ENCODE measurements around the gene GINM1. TPM values are rescaled to one million over a fixed set of nuclear protein-coding genes. Genes with fewer than 3 reads are reported as not detected.

Gene GINM1
- total and polyA plus RNA-seq, 2 of the 4 experiments (the other 2 are of a cell fraction): 23.6 to 24.9 TPM

- H4K5ac ChIP-seq (ENCODE audit: low read depth, low read length): no peak overlapping the region
- no peak overlapping the region for H3K56ac ChIP-seq (ENCODE audit: extremely low read depth, insufficient read depth, low read length)
- H3K18ac ChIP-seq (ENCODE audit: low read depth, low read length): no peak overlapping the region
- ATAC-seq (ENCODE audit: low read depth) (no peak), DNase-seq (no peak)
- ChIA-PET CTCF (no interaction called here), POLR2A (ENCODE audit: unreplicated experiment) (no interaction called here)
- H3K9me1 ChIP-seq (ENCODE audit: insufficient read depth, low read length): peaks cover 3% of the 10 kb centered on the region
- no peak overlapping the region for H4K91ac ChIP-seq (ENCODE audit: insufficient read depth, low read depth, low read length)
- H2AK5ac ChIP-seq (ENCODE audit: low read depth, low read length): no peak overlapping the region
- in situ Hi-C loops (cut with MboI; ENCODE audit: low sequenced_read_pairs): no loop called here
- no peak overlapping the region for H2BK20ac ChIP-seq (ENCODE audit: low read depth, low read length)
- intact Hi-C loops (cut with micrococcal nuclease): no loop called here
- TSS peak; percentile 45 for BruUV-seq (replicated peaks)
- peaks cover 3% of the 10 kb centered on the region for H3K4me1 ChIP-seq (ENCODE audit: control insufficient read depth, insufficient read depth, low read length)
- no peak overlapping the region for H3K27ac ChIP-seq (ENCODE audit: insufficient read depth, low read length)
- no peak overlapping the region for H2BK5ac ChIP-seq (ENCODE audit: low read depth, low read length, poor library complexity, severe bottlenecking)
- WGBS, 2 experiments (ENCODE audit: extremely low coverage in 2 of 2, insufficient read length in 1 of 2): 90% methylated on average over 2 of the region's 7 CpGs; no CpG with 5 or more reads in 1 of the 2 experiments
- H3K27me3 ChIP-seq (ENCODE audit: control insufficient read depth, insufficient read depth, low read length): no peaks in the 10 kb centered on the region
- peaks cover 9% of the 10 kb centered on the region; the same call in 1 of the 2 replicates for H4K20me1 ChIP-seq (ENCODE audit: insufficient read depth, low read length)
- H3K14ac ChIP-seq (replicated peaks; ENCODE audit: low read depth, low read length): no peak overlapping the region
- no peaks in the 10 kb centered on the region for H3K9me3 ChIP-seq (ENCODE audit: control insufficient read depth, insufficient read depth, low read length)
- no peak overlapping the region for H3K23ac ChIP-seq (ENCODE audit: low read depth, low read length)
- no peak for TF ChIP-seq RFX5 (IDR thresholded peaks at IDR 0.05; ENCODE audit: low read depth, low read length)
- no peak for TF ChIP-seq MAFK (IDR thresholded peaks at IDR 0.05; ENCODE audit: low read depth, low read length)
- no peak for TF ChIP-seq RAD21 (IDR thresholded peaks at IDR 0.05; ENCODE audit: low read length)
- TF ChIP-seq FOS (IDR thresholded peaks at IDR 0.05; ENCODE audit: low read depth, low read length): no peak
- TF ChIP-seq, protein P1, sequence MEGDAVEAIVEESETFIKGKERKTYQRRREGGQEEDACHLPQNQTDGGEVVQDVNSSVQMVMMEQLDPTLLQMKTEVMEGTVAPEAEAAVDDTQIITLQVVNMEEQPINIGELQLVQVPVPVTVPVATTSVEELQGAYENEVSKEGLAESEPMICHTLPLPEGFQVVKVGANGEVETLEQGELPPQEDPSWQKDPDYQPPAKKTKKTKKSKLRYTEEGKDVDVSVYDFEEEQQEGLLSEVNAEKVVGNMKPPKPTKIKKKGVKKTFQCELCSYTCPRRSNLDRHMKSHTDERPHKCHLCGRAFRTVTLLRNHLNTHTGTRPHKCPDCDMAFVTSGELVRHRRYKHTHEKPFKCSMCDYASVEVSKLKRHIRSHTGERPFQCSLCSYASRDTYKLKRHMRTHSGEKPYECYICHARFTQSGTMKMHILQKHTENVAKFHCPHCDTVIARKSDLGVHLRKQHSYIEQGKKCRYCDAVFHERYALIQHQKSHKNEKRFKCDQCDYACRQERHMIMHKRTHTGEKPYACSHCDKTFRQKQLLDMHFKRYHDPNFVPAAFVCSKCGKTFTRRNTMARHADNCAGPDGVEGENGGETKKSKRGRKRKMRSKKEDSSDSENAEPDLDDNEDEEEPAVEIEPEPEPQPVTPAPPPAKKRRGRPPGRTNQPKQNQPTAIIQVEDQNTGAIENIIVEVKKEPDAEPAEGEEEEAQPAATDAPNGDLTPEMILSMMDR (conservative IDR thresholded peaks at IDR 0.05; ENCODE audit: low read depth, low read length): no peak
- no peak for TF ChIP-seq BHLHE40 (IDR thresholded peaks at IDR 0.05; ENCODE audit: low read depth, low read length)
- no peak overlapping the region for H3K9ac ChIP-seq (ENCODE audit: low read depth, low read length)
- H3K4me3 ChIP-seq (ENCODE audit: insufficient read depth, low read depth, low read length): no peak overlapping the region
- peaks cover 16 to 36% of the 10 kb centered on the region in 2 experiments for H3K79me1 ChIP-seq (ENCODE audit: low read depth in 1 of 2, low read length in 2 of 2)
- H3K4me2 ChIP-seq (ENCODE audit: low read depth, low read length): no peak overlapping the region
- no peak overlapping the region for H2AFZ ChIP-seq (replicated peaks; ENCODE audit: low read length, poor library complexity)
- H2BK120ac ChIP-seq (ENCODE audit: low read depth, low read length): no peak overlapping the region
- H2AK9ac ChIP-seq (replicated peaks; ENCODE audit: low read depth, low read length, poor library complexity): no peak overlapping the region
- H3K4ac ChIP-seq (ENCODE audit: low read depth, low read length): no peak overlapping the region
- H4K8ac ChIP-seq (ENCODE audit: low read depth in 2 of 2, low read length in 2 of 2): no peak overlapping the region
- H2BK15ac ChIP-seq (ENCODE audit: low read depth, low read length): no peak overlapping the region
- H3K36me3 ChIP-seq (ENCODE audit: control insufficient read depth, insufficient read depth, low read length): no peaks in the 10 kb centered on the region
- dilution Hi-C loops (cut with HindIII; ENCODE audit: low sequenced_read_pairs, unreplicated experiment): no loop called here
These were observed 1.9 kb downstream of the GINM1 start for GRCh38 chr6:149567945-149568585.
